ENCODE measurements around the gene RNASE2. TPM values are rescaled to one million over a fixed set of nuclear protein-coding genes. Genes with fewer than 3 reads are reported as not detected.
"Not testable (repeated sequence)": the region's sequence is repeated elsewhere in the genome, so short reads cannot be mapped to it uniquely, and the experiment has no call there.

The RNASE2 gene
- total RNA-seq (2014; rRNA removed; shearing (Covaris generic)) = not detected in 2 replicates

DNA sequence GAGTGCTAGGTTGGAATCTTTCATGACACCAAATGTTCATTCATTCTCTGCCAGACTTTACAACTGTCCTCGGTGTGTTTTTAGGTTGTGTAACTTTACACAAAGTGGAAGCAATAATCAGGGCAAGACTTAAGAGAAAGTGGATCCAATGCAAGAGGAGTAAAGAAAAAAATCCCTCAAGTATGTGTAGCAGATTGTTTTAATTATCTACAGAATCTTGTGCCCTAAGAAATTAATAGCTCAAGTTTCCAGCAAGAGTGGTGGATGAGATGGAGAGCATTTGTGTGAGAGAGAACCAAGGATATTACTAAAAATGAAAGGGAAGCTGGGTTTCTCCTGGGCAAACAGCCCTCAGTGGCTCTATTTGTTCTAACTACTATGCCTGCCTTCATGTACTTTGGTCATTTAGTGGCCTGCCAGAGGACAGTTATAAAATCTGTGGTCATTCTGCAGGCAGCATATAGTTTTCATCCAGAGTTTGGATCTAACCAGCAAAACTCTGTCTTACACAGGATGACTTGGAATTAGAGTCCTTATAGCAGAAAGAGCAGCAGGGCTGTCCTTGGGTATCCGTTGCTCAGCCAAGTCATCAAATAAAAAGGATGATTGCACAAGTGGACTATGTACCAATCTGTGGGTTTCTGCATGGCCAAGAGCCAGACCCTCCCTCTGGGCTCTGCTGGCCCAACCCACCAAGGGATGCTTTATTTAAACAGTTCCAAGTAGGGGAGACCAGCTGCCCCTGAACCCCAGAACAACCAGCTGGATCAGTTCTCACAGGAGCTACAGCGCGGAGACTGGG is at the start of gene RNASE2:
RNASE2 (plus strand) TSS at position 752 of the 802 bp plus-strand sequence. CDS start 285 bp downstream, outside the sequence.
- DNase-seq (ENCODE audit: low spot score) = not testable (repeated sequence)

DNA sequence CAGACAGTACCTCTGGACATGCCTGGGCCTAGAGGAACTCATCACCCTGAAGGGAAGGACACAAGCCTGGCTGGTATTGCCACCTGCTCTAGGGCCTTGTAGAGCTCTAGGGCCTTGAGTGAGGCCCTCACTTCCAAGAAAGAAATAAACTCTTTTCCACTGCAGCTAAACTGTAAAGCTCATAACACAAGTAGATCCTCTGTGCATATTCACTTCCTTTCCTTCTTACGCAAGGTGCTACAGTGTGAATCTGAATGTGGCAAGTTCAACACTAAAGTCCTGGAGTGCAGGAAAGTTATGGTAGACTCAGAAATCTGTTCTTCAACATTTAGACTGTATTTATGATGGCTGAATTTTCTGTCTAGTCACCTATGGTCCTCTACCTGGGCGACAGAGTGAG is 49.6 kb upstream of the RNASE2 start:
- no peak for DNase-seq (ENCODE audit: low spot score)

- no peak for DNase-seq (ENCODE audit: low spot score)
Measured at GRCh38 chr14:20907214-20907613, 48.1 kb upstream of the RNASE2 start.

- not testable (repeated sequence) for DNase-seq (ENCODE audit: low spot score)
Measured at GRCh38 chr14:20910822-20911221, 44.5 kb upstream of the RNASE2 start.

GRCh38 chr14:20919038-20919756 is 36.1 kb upstream of the RNASE2 start:
- not testable (repeated sequence) for DNase-seq (ENCODE audit: low spot score)

- DNase-seq (ENCODE audit: low spot score) = not testable (repeated sequence)
Measured at GRCh38 chr14:20923766-20924297, 31.5 kb upstream of the RNASE2 start.

DNA sequence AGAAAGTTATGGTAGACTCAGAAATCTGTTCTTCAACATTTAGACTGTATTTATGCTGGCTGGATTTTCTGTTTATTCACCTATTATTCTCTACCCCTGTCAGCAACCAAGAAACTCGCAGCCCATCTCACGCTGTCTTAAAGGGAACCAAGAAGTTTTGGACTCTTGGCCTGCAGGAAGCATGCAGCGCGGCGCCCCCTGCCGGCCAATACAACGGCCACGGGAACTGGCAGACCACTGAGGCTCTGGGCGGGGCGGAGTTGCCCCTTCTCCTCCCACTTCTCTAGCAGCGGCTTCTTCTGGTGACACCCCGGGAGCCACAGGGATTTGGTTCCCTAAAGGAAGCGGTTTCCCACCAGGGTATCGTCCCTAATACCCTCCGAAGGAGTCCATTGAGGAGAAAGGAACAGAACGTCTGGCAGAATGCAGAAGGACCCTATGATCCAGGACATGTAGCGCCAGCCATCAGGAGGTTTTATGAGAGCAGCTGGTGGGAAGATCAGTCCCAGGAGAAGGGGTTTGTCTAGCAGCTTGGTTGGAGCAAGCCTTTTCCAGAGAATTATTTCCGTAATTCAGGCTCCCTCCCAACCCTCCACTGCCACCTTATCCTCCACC is 21.0 kb upstream of the RNASE2 start:
- peak; percentile 1 for DNase-seq (ENCODE audit: low spot score)

DNA sequence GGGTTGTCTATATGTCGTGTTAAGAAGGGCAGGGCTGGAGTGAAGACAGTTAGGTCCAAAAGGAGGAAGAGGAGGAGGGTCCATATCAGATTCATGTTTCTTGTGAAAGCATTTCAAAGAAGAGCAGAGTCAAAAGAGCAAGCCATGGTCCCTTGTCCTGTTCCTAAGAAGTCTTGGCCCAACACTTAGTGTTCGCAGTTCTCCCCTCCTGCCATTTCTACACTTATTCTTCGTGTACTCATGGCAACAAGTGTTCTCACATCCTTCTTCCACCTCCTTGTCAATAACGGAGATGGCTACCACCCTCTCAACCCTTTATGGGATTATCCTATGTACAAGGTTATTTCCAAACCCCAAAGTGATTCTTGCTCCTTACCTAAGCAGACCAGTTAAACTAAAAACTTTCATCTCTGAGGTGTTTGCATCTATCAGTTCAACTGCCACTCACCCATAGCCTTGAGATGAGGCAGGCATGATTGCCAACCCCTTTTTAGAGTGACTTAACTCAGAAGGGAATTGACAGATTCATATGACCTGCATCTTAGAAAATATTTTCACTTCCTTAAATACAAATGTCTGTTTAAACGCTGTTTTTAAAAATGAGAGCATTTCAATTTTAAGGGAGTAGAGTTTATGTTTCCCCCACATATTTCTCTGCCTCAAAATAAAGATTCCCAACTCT is 19.8 kb upstream of the RNASE2 start:
- no peak for DNase-seq (ENCODE audit: low spot score)

DNA sequence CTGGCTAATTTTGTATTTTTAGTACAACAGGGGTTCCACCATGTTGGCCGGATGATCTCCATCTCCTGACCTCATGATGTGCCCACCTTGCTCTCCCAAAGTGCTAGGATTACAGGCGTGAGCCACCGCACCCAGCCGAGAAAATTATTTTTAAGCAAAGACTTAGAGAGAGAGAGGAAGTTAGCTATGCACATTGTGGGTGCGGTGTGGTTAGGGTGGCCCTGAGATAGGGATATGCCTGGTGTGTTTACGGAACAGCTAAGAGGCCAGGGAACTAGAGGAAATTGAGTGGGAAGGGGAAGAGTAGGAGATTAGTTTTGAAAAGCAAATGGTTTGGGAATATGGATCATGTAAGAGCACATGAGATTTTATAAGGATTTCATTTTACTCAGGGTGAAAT is 10.1 kb upstream of the RNASE2 start:
- DNase-seq (ENCODE audit: low spot score) = not testable (repeated sequence)

DNA sequence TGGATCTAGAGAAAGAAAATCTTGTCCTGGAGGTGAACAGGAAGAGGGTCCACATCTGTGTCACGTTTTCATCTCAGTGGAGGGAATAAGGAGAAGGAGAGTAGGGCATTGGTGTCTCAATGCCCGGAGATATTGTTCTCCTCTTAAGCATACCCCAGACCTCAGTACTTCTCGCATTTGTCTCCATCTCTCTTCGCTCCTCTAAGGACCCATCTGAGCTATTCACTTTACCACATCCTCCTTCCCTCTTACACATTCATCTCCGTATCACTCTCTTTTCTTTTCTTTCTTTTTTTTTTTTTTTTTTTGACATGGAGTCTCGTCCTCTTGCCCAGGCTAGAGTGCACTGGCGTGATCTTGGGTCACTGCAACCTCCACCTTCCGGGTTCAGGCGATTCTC is 8.6 kb upstream of the RNASE2 start:
- DNase-seq (ENCODE audit: low spot score) = not testable (repeated sequence)

GRCh38 chr14:20955538-20955873 is 219 bp downstream of the RNASE2 start:
- DNase-seq (ENCODE audit: low spot score) = not testable (repeated sequence)

DNA sequence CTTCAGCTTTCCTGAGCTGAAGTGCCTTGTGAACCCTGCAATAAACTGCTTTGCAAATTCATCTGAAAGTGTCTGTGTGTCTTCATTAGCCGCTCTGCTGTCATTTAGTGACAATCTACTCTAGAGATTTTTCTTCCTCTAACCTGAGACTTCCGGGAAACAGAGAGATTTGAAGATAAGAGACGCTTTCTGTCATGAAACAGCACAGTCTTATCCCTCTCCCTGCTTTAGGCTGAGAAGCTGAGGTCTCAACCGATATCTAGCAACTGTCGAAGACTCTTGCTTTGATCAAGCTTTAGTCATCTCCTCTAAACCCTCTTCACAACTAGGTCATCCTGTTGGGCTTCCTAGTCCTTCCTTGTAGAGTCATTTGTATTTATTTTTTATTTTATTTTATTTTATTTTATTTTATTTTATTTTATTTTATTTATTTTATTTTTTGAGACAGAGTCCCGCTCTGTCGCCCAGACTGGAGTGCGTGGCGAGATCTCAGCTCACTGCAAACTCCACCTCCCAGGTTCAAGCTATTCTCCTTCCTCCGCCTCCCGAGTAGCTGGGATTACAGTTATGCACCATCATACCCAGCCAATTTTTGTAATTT is 1.2 kb downstream of the RNASE2 start:
- no peak for DNase-seq (ENCODE audit: low spot score)

DNA sequence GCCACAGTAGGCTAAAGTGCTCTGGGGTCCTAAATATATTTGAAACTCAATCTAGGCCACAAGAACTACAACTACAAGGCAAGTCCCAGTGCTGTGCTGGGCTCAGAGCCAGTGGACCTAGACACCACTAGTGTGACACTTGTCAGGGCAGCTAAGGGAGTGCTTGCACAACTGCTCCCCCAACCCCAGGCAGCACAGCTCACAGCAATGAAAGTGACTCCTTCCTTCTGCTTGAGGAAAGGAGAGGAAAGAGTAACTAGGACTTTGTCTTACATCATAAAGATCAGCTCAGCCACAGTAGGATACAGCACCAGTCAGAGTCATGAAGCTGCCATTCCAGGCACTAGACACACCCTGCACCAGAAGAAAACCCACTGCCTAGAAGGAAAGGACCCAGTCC is 3.7 kb downstream of the RNASE2 start:
- not testable (repeated sequence) for DNase-seq (ENCODE audit: low spot score)

- DNase-seq (ENCODE audit: low spot score) = no peak
Measured at GRCh38 chr14:20969336-20969735, 14.0 kb downstream of the RNASE2 start.

DNA sequence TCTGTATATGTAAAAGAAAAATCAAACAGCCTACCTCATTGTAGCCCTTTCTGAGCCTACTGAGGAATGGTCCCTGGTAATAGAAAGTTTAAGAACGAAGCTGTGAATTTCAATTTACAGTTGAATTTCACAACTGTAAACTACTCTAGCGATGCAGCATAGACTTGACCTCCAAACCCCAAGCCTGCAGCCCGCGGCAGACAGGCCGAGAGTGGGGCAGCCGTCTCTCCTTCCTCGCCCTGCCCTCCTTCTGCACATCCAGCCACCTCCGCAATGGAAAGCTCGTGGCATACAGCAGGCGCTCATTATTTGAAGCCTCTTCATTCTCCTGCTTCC is 15.3 kb downstream of the RNASE2 start:
- DNase-seq (ENCODE audit: low spot score) = no peak

DNA sequence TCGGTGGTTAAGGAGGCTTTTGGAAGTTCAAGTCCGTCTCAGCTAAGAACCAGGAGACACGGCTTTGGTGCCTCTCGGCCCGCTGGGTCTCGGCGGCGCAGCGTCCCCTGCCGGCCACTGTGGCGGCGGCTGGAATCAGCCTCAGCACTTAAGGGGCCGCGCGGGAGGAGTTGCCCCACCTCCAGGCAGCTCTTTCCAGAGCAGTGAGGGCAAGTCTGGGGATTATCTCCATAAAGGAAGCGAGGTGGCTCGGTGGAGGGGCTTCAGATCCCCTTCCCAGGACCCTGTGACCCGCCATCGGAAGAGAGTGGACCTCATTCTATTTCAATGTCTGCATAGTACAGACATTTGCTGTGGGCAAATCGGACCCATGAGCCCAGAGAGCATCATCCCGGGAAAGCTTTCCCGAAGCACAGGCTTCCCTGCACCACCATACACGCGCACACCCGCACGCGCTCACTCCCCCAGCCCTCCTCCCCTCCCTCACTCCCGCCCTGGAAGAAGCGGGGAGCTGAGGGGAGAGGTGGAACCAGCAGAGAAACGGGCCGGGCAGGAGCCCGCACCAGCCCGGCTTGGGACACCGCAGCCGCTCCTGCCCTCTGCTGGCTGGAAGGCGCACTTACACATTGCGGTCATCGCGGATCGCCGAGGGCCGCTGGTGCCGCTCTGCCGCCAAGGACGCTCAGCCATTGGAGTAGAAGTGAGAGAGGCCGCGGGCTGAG is 15.9 kb downstream of the RNASE2 start:
- DNase-seq (ENCODE audit: low spot score) = peak; percentile 55

GRCh38 chr14:20971705-20972021 is 16.4 kb downstream of the RNASE2 start:
- DNase-seq (ENCODE audit: low spot score) = no peak

DNA sequence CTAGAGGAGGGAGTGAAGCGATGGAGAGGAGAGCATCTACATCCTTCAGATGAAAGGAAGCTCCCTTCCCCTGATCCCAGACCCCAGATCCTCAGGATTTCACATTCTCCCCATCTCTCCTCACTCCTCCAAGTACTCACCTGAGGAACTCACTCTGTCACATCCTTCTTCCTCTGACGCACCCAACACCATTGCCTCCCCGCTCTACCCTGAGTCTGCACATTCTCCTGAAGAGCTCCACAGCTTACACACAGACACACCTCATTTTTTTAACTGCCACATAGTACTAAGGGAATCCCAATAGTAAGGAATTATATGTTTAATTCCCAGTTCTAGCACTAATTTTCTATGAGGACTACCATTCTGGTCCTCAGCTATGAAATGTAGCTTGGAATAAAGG is 18.2 kb downstream of the RNASE2 start:
- DNase-seq (ENCODE audit: low spot score) = no peak

GRCh38 chr14:20976291-20976690 is 21.0 kb downstream of the RNASE2 start:
- no peak for DNase-seq (ENCODE audit: low spot score)

DNA sequence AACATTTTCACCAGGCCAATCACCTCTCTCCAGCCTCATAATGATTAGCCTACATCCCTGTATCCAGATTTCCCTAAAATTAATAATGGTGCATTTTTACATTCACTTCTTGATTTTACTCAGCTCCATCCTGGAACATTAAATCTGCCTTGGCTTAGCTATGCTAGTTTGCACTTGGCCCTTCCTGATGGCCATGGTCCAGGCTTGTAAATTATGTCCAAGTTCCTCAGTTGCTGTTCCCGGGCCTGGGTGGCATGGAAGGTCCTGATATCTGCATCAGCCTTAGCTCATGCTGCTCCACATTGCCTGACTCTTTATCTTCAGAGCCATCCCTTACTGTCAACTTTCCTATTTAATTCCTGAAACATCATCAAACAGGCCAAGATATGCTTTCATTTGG is 23.4 kb downstream of the RNASE2 start:
- DNase-seq (ENCODE audit: low spot score) = no peak

GRCh38 chr14:20980906-20981305 is 25.6 kb downstream of the RNASE2 start:
- DNase-seq (ENCODE audit: low spot score) = no peak
